Measurements from ENCODE around the gene LDLRAD2. TPM values are rescaled to one million over a fixed set of nuclear protein-coding genes. Genes with fewer than 3 reads are reported as not detected.

The LDLRAD2 gene
- polyA plus RNA-seq, 1 of the 3 experiments (the other 2 are of a cell fraction), result 0.02 TPM

Other genes starting within 250 kb of the LDLRAD2 start
- gene RAP1GAP, start 142.9 kb upstream of the LDLRAD2 start, polyA plus RNA-seq (2012; rRNA removed), result 0.78 and 0.99 TPM in 2 replicates
- gene USP48, start 29.1 kb upstream of the LDLRAD2 start, polyA plus RNA-seq (2012; rRNA removed), result 13.6 and 16.3 TPM in 2 replicates
- 10.7 and 28.9 TPM in 2 replicates for gene HSPG2, start 125.0 kb downstream of the LDLRAD2 start, polyA plus RNA-seq (2012; rRNA removed)
- gene CELA3B, start 164.8 kb downstream of the LDLRAD2 start, polyA plus RNA-seq (2012; rRNA removed), result not detected in 2 replicates
- not detected in 2 replicates for gene CELA3A, start 189.4 kb downstream of the LDLRAD2 start, polyA plus RNA-seq (2012; rRNA removed)
- gene CDC42, start 240.4 kb downstream of the LDLRAD2 start, polyA plus RNA-seq (2012; rRNA removed), result 113 and 148 TPM in 2 replicates

All from SK-N-SH (cell line).